Kidney (tissue), 14 donors: ENCODE measurements around the gene CIPC. TPM values are rescaled to one million over a fixed set of nuclear protein-coding genes. Genes with fewer than 3 reads are reported as not detected.

Experiments used
- DNase-seq, 5 donors: peaks; one replicate each; pipeline ENCODE4 v3.0.0-alpha.2; 2013 to 2020
- FAIRE-seq: peaks from 2 replicates; lab custom pipeline; 2012; peaks lifted over from hg19 to GRCh38; lab: Jason Lieb, UNC
- H3K27ac ChIP-seq, 2 donors: one replicate each; pipeline ENCODE4 v1.7.0; 2013; ENCODE audit warnings: low read depth in 2 of 2, low read length in 2 of 2, inconsistent platforms in 1 of 2
- H3K27me3 ChIP-seq: one replicate; pipeline ENCODE4 v1.7.1; 2013; ENCODE audit warnings: low read length, inconsistent platforms; ENCODE audit not compliant: control insufficient read depth, insufficient read depth
- H3K36me3 ChIP-seq, 3 donors: one replicate each; pipeline versions ENCODE4 v1.7.0 to v1.7.1; 2013; ENCODE audit warnings: low read length in 3 of 3, control low read depth in 1 of 3, inconsistent platforms in 1 of 3; ENCODE audit not compliant: insufficient read depth in 3 of 3, control insufficient read depth in 2 of 3
- H3K4me1 ChIP-seq, 3 donors: one replicate each; pipeline versions ENCODE4 v1.7.0 to v1.7.1; 2013; ENCODE audit warnings: low read length in 3 of 3, inconsistent platforms in 1 of 3, low read depth in 1 of 3; ENCODE audit not compliant: control insufficient read depth in 2 of 3, insufficient read depth in 2 of 3
- H3K4me3 ChIP-seq, 3 donors: one replicate each; pipeline versions ENCODE4 v1.7.0 to v1.8.1; 2013; ENCODE audit warnings: low read length in 3 of 3, control low read depth in 1 of 3, inconsistent platforms in 1 of 3
- H3K9ac ChIP-seq, 3 donors: one replicate each; pipeline versions ENCODE4 v1.7.0 to v1.7.1; 2013; ENCODE audit warnings: low read length in 3 of 3, control low read depth in 1 of 3, inconsistent platforms in 1 of 3
- H3K9me3 ChIP-seq, 3 donors: one replicate each; pipeline versions ENCODE4 v1.7.0 to v1.7.1; 2013; ENCODE audit warnings: low read length in 3 of 3, control low read depth in 1 of 3, inconsistent platforms in 1 of 3; ENCODE audit not compliant: control insufficient read depth in 2 of 3, insufficient read depth in 1 of 3
- intact Hi-C: fragments of 100-400 bp; cut with DNase I; formaldehyde crosslinking; loops from one replicate; pipeline ENCODE4 v1.11.1; 2022
- polyA plus RNA-seq: library from polyadenylated mRNA; stranded (reverse); fragments of 350-450 nt; fragmentation: Illumina TruSeq; extraction: RNeasy Lipid Tissue Mini Kit (QIAGEN cat#74804); gene quantifications from one replicate; pipeline ENCODE4 v1.2.3, GENCODE V29; 2014; ENCODE audit warnings: low read depth, low replicate concordance; ENCODE audit not compliant: insufficient read depth
- total RNA-seq: library from RNA; stranded (reverse); fragmentation: NEBNext Ultra II Directional; extraction: Animal tissue kit (Norgen Biotek cat#: 25700); gene quantifications from one replicate; pipeline ENCODE4 v1.2.1, GENCODE V29; 2021
- TF ChIP-seq, protein P1 (sequence below): IDR thresholded peaks from 3 replicates; pipeline ENCODE4 v1.5.1; 2012; ENCODE audit warnings: mild to moderate bottlenecking, moderate library complexity, borderline replicate concordance; ENCODE audit not compliant: insufficient read depth; ENCODE audit errors: extremely low read depth
- donor health status: control.
- donor health status: control.
- donor health status: control.
- donor health status: control.
- donor health status: control.
- donor health status: DM: yes; HTN: yes; CAD: no.
- donor health status: Normal renal cell carcinoma (clear cell type).

Gene CIPC
- total and polyA plus RNA-seq, 2 donors from 2014 or later: 12.8 to 23.5 TPM

GRCh38 chr14:77097006-77097699, 905 bp upstream of the CIPC start:
- TF ChIP-seq, protein P1, sequence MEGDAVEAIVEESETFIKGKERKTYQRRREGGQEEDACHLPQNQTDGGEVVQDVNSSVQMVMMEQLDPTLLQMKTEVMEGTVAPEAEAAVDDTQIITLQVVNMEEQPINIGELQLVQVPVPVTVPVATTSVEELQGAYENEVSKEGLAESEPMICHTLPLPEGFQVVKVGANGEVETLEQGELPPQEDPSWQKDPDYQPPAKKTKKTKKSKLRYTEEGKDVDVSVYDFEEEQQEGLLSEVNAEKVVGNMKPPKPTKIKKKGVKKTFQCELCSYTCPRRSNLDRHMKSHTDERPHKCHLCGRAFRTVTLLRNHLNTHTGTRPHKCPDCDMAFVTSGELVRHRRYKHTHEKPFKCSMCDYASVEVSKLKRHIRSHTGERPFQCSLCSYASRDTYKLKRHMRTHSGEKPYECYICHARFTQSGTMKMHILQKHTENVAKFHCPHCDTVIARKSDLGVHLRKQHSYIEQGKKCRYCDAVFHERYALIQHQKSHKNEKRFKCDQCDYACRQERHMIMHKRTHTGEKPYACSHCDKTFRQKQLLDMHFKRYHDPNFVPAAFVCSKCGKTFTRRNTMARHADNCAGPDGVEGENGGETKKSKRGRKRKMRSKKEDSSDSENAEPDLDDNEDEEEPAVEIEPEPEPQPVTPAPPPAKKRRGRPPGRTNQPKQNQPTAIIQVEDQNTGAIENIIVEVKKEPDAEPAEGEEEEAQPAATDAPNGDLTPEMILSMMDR: no peak
- Histone ChIP-seq H3K36me3 (no peaks in the 10 kb centered on the region), H3K4me3 (peak overlapping the region; percentile 72 to 83 (median 75)), H3K27me3 (no peaks in the 10 kb centered on the region), H3K9me3 (no peaks in the 10 kb centered on the region), H3K4me1 (peaks cover 3 to 26% (median 18%) of the 10 kb centered on the region in 3 donors), H3K27ac (peak overlapping the region; percentile 99 to 100), H3K9ac (peak overlapping the region; percentile 77 to 91 (median 84))
- peak in 1 of 5 donors; percentile 74 for DNase-seq
- no peak for FAIRE-seq
- intact Hi-C loops: no loop called here

DNA sequence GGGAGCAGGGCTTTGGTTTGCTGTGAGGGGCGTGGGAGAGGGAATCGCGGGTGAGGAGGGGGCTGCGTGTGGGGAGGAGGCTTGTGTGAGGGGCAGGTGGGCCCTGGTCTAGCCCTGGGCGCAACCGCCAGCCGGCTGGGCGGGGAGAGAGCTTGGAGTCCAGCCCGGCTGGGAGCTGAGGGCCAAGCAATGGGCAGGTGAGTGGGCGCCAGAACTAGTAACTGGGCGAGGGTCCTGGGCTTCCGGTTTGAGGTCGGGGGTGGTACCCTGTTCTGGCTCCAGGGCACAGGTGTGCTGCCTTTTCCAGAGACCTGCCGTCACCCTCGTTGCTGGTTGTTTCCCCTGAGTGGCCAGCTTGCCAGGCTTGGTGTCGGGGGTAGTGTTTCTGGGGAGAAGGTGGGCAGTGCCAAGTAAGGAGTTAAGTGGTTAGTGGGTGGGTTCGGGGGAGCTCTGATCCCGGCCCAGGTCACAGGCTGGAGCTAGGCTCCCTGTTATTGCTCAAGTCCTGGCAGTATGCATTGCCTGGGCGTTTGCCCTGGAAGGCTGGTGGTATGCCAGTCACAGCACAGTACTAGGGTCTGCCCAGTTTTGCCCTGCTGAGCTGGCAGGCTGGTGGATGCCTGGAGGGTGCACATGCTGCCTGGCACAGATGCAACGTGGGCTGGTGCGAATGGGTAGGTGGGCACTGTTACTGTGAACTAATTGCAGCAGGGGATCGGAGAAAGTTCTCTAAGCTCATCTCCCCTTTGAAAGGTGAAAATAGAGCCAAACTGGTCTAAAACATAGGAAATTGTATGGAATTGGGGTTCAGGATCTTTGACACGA, 683 bp downstream of the CIPC start:
- TF ChIP-seq, protein P1: no peak
- Histone ChIP-seq H3K9ac (peak overlapping the region; percentile 97 to 100 (median 98)), H3K36me3 (no peaks in the 10 kb centered on the region), H3K4me1 (peaks cover 3 to 26% (median 14%) of the 10 kb centered on the region in 3 donors), H3K27ac (peak overlapping the region; percentile 99), H3K4me3 (peak overlapping the region; percentile 93 to 98 (median 97)), H3K27me3 (no peaks in the 10 kb centered on the region), H3K9me3 (no peaks in the 10 kb centered on the region)
- FAIRE-seq (no peak), DNase-seq (peak in 3 of 5 donors; percentile 23 to 92 (median 62))
- intact Hi-C loops: no loop called here

DNA sequence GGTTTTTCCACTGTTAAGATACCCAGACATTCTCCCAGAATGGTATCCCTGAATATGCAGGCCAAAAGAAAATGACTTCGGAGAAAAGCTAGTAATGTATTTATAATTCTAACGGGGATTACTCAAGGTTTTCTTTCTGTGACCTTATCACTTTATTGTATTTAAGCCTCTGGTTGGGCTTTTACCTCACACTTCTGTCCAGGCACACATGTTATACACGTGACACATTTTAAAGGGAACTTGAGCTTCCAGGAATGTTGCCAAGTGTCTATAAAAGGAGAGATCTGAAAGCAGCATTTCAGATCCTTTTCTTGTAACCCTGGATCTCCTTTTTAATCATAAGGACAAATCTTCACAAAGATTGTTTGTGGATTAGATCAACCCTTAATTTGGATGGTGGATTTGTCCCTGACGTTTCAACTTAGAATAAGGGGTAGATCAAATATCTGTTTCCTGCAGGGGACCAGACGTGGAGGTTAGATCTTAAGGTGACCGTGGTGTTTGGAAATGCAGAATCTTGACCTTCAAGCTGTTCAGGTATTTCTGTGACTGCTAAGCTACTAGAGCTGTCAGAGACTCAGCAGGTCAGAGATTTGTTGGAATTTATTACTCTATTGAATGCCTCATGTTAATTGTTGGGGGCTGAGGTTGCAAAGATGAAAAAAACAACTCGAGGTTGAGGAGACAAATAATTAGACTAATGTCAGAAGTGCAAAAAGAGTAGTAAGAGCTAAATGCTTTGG, 1.5 kb downstream of the CIPC start:
- FAIRE-seq (no peak), DNase-seq (peak in 3 of 5 donors; percentile 10 to 77 (median 56))
- intact Hi-C loops: no loop called here
- Histone ChIP-seq H3K27ac (peak overlapping the region; percentile 99), H3K27me3 (no peaks in the 10 kb centered on the region), H3K36me3 (no peaks in the 10 kb centered on the region), H3K9me3 (no peaks in the 10 kb centered on the region), H3K9ac (peak overlapping the region in 1 of 3 donors; percentile 97), H3K4me3 (peak overlapping the region in 2 of 3 donors; percentile 93 to 97), H3K4me1 (peaks cover 3 to 26% (median 22%) of the 10 kb centered on the region in 3 donors)
- TF ChIP-seq, protein P1: no peak
